ENCODE results near the gene APBA2.

Gene APBA2

DNA sequence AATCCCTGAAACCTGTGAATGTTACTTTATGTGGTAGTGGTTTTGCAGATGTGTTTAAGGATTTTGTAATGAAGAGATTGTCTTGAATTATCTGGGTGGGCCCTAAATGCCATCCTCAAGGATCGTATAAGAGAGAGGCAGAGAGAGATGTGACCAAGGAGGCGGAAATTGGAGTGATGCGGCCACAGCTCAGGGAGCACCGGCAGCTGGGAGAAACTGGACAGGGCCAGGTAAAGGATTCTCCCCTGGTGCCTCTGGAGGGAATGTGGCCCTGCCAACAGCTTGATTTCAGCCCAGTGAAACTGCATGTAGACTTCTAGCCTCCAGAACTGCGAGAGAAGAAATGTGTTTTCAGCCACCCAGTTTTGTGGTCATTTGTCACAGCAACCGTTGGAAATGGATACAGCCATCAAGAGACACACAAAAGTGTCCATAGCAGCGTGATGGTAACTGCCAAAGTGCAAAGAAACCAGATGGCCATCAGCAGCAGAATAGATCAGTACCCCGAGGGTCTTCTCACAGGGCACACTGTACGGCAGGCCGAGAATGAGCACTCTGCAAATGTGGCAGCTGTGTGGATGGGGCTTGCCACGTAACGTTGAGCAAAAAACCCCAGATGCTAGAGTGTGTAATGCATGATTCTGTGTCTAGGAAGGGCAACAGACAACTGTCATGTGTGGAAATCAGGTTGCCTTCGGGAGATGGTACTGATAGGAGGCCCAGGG, 12.2 kb downstream of the APBA2 start:
- no peak for DNase-seq

DNA sequence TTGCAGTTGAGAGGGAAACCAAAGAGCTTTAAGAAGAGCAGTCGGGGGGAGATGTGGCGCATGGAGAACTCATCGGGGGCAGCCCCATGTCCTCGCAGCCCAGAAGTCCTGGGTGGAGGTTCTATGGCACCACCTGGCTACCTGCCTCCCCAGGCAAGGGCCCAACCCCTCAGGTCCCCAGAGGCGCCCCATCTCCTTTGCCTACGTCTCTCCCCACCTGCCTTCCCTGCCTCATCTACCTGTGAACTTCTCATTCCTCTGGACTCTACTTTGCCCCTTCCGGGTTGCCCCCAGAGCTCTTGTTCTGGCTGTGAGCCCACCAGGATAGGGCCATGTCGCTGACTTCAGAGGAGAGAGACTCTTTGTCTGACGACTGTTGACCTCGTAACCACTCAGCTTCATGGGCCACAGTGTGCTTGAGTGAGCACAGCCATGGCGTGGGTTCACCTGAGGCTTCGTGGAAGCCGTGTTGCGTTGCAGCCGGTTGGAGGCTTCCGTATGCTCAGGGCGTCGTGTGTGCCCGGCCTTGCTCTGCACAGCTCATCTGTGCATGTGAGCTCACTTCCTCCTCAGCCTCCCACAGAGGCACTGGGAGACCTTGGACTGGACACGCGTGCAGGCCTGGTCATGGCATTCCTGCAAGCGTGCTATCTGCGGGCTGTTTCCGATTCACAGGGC, 13.4 kb downstream of the APBA2 start:
- DNase-seq: no peak

DNA sequence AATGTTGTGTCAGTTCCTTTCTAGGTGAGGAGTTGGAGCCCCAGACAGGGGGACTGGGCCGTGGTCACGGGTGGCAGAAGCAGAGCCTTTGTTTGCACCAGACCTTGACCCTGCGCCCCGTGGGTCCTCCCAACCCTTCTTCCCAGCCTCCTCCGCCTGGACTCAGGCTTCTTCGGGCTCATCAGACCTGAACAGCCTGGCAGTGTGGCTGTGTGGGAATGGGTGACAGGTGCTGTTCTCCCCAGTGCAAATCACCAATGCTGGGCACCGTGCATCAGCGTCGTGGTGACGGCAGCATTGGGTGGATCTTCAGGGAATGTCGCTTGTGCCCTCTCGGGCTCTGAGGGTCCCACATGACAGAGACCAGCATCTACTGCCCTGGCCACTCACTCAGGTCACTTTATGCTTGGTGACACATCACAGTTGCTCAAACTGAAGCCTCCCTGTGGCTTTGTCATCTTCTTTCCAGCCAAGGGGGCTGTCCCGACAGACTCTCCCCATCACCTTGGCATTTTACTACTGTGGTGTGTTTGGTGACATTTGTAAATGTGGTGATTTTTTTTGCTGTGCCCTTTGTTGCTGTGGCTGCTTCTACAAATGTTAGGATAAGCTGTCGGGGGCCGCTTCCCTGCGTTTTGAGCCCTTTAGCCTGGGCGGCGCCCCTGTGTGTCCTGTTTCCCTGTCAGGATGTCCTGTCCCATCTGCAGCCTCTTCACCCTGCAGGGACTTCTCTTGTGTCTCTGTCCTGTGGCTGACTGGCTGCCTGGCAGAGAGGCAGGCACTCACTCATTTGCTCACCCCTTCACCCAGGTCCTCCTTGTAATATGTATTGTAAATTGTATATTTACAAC, 14.5 kb downstream of the APBA2 start:
- DNase-seq: no peak

GRCh38 chr15:28900892-28901586, 15.3 kb downstream of the APBA2 start:
- DNase-seq: no peak

DNA sequence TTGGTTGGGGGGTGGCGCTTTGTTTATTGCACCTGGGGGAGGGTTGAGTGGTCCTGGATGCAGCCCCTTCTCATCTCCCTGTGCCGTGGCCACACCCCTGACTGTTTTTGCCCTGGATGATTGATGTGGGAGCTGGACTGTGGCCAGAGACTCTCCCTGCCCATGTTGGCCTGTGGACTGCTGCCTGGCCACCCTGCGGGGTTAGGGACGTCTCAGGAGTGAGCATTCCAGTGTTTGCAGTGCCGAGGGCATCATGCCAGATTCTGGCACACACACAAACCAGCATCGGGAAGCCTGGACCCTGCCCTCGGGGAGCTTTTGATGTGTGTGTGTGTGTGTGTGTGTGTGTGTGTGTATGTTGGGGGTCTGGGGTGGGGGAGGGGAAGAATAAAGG, 15.8 kb downstream of the APBA2 start:
- no peak for DNase-seq

- DNase-seq: no peak
Observed at GRCh38 chr15:28901987-28902745, 16.4 kb downstream of the APBA2 start.

GRCh38 chr15:28902856-28903255, 17.1 kb downstream of the APBA2 start:
- DNase-seq: no peak

DNA sequence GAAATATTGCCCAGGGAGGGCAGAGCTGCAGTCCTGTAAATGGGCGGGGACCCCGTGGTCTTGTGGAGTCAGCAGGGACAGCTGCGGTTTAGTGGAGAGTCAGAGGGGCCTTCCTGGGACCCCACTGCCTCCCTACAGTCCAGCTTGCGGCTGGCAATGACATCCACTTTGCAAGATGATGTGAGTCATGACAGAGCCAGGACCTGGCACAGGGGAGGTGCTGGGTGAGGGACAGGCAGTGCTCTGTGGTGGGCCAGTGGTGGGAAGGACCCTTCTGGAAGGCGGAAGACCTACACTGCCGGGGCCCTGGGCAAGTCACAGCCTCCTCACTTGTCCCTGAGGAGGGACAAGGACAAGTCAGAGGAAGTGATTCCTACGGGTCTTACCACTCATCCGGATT, 17.8 kb downstream of the APBA2 start:
- no peak for DNase-seq

DNA sequence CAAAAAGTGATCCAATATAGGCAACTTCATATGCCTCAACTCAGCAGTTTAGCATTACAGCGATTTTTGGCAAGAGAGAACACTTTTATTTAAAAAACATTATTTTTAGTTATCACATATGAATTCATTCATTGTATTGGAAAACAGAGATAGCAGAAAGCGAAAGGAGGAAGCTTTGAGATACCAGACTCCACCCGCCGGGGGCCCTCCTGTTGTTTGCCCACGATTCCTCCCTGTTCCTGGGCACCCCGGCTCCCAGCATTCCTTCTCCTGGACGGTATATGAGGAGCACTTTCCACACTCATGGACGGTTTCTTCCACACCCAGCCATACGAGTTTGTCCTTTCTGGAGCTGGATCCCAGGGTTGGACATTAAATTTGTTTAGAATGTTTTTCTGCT, 18.2 kb downstream of the APBA2 start:
- no peak for DNase-seq

DNA sequence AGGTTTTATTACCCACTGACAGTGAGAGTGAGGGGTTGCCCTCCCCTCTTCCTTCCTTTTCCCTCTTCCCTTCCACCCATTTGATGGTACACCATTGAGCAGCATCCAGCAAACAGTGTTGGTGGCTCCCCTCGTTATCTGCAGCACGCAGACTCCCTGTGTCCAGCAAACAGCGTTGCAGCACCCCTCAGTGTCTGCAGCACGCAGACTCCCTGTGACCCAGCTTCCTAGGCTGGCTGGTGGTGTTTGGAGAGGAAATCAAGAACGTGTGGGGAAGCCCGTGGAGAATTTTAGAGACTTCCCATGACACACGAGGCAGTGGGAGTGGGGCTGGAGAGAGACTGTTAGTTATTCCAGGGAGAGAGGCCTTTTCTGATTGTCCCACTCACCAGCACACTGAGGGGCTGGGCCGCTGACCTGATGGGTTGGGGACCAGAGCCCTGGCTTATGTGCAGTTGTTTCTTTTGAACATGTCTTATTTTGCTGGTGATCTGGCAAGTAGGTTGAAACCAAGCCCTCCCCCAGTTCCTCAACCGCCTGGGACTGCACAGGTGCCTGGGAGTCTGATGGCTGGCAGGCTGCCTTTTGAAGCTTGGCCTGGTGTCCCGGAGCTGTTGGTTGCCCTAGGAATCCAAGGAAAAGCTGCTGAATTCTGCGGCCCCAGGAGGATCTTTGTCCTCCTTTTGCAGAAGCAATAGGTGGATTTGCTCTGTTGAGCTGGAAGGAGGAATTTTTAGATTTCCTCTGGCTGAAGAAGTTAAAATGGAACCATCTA, 19.0 kb downstream of the APBA2 start:
- no peak for DNase-seq

DNA sequence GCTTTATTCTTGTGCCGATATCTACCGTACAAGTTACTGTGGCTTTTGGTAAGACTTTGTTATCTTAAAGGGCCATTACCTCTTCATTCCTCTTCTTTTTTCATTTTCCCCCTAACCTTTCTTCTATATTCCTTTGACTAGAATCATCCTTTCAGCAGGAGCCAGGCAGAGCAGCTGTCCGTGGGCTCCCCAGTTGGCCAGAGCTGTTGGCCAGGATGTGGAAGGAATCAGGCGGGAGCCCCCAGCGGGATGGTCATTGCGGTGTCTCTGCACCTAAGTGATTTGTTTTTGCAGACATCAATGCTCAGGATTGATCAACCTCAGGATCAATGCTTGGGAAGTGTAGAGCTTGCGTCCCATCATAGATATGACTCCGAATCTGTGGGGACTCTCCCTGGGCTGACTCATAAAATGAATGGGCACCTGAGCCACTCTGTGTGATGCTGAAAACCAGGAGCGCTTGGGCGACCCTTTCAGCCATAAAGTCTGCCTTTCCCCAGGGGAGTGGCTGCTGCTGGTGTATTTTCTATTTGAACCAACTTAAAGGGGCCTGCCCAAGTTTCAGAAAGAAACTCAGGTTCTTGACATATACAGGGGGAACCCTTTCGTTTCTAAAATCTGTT, 21.7 kb downstream of the APBA2 start:
- DNase-seq: no peak

DNA sequence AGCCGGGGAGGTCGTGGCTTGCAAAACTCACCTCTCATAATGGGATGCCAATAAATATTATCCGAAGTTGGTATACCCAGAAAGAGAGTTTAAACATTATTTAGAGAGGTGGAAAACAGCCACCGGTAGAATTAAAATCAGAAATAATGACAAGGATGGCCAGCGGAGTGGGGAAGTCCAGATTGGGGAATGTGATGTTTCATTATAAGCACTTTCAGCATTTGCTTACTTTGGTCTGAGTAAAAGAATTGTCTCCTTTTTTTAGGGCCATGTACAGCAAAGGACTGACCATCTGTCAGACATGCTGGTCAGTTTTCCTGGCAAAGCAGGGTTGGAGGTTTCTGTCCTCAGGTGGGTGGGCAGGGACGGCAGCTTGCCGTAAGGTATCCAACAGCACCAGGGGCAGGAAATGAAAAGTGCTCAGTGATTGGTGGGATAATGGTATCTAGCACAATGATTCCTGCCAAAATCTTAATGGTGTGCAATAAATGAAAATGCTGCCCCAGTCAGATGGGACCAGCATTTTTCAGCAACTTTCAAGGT, 24.3 kb downstream of the APBA2 start:
- no peak for DNase-seq

DNA sequence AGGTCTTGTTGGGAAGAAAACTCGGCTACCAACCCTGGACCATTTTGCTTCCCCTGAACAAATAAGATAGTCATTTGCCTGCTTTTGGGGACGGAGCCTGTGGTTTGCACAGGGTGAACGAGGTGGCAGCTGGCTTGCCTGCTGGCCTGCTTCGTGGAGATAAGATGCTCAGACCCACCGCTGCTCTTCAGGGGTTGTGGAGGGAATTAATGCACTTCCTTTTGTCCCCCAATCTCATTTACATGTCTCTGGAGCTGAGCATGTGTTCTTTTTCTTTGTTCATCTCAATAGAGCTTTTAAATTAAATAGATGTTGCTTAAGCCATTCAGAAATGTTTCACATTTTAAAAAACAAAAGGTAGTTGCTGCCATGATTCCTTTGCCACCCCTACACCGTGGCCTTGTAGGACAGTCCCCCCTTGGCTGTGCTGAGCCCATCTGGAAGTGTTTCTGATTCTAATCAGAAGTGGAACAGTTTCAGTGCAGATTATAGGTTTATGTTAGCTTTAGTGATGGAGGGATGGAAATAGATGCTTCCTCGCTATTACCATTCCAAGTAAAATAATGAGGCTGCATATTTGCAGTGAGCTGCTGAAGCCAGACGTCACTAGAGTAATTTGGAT, 25.6 kb downstream of the APBA2 start:
- DNase-seq: no peak

- DNase-seq: no peak
Observed at GRCh38 chr15:28912422-28912821, 26.6 kb downstream of the APBA2 start.

DNA sequence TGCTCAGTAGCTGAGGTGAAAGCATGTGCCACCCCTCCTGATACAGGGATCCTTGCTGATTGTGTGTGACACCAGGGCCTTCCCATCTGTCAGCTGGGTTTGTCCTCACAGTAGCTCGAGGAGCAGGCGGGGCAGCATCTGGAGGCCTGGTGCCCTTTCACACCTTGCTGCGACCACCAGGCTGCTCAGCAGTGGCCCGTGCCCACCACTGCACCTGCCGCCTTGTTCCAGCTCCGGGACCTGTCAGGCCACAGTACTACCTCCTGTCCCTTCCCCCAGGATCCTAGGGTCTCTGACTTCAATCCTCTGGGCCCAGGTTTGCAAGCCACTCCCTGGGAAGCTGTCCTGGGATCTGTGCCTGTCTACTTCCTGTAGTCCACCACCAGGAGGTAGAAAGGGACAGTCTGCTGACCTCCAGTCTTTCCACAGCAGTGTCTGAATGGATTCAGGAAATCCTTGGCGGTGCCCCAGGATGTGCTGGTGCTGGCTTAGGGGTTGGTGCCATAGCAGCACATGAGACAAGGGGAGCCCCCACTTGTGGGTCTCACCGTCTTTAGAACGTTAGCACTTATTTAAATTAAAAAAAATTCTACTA, 27.5 kb downstream of the APBA2 start:
- no peak for DNase-seq

DNA sequence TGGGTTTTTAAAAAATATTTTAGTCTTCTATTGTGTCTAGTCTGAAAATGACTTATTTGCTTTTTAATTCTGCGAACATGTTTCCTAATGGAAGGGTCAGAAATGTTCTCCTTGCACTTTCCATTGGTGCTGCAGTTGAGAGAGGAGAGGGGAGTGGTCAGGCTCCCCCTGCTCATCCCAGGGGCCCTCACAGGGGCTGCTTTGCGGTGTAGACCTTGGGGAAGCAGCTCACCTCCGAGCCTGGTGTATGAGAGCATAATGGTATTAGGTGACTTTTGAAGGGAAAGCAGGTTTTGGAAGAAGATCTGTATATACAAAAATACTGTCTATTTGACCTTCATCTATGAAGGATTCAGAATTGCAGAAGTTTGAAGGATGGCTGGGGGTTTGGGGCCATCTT, 28.3 kb downstream of the APBA2 start:
- no peak for DNase-seq

- no peak for DNase-seq
Observed at GRCh38 chr15:28914483-28915023, 28.8 kb downstream of the APBA2 start.

- DNase-seq: no peak
Observed at GRCh38 chr15:28915041-28915810, 29.5 kb downstream of the APBA2 start.

GRCh38 chr15:28915935-28916334, 30.2 kb downstream of the APBA2 start:
- DNase-seq: no peak

Measured in stimulated activated naive CD4-positive, alpha-beta T cell treated with Interleukin-2 at 50 U/mL for 16 hours (primary cell).